Vagina (tissue), 2 donors: ENCODE data around the gene RNF34. TPM values are rescaled to one million over a fixed set of nuclear protein-coding genes. Genes with fewer than 3 reads are reported as not detected.
"Not testable (repeated sequence)": the region's sequence is repeated elsewhere in the genome, so short reads cannot be mapped to it uniquely, and the experiment has no call there.

Experiments used
- DNase-seq, 2 donors: peaks; one replicate each; pipeline ENCODE4 v3.0.0-alpha.2; 2017; ENCODE audit errors: extremely low spot score in 2 of 2
- H3K27ac ChIP-seq: fragments of 200-600 bp; sonication (generic); one replicate; pipeline ENCODE4 v1.5.1; 2019
- H3K27me3 ChIP-seq: fragments of 200-600 bp; sonication (generic); one replicate; pipeline ENCODE4 v1.5.1; 2019
- H3K36me3 ChIP-seq, 2 donors: fragments of 200-600 bp; sonication (generic); one replicate each; pipeline ENCODE4 v1.5.1; 2017 to 2019
- H3K4me1 ChIP-seq: fragments of 200-600 bp; sonication (generic); one replicate; pipeline ENCODE4 v1.5.1; 2019
- H3K4me3 ChIP-seq, 2 donors: fragments of 200-600 bp; sonication (generic); 1 replicate in 1 of 2; 2 replicates in 1 of 2; pipeline ENCODE4 v1.5.1; 2016 to 2019
- H3K9me3 ChIP-seq: fragments of 200-600 bp; sonication (generic); one replicate; pipeline ENCODE4 v1.5.1; 2019
- POLR2A ChIP-seq, 2 donors: fragments of 450-650 bp; IDR thresholded peaks; one replicate each; pipeline ENCODE4 v1.6.1; 2017; ENCODE audit warnings: antibody characterized with exemption in 2 of 2, mild to moderate bottlenecking in 2 of 2, moderate library complexity in 2 of 2
- POLR2AphosphoS5 ChIP-seq, 2 donors: sonication (generic); formaldehyde crosslinking; IDR thresholded peaks; one replicate each; pipeline ENCODE4 v1.9.0; 2017; ENCODE audit warnings: antibody characterized with exemption in 2 of 2, mild to moderate bottlenecking in 2 of 2, low read depth in 1 of 2; ENCODE audit not compliant: insufficient read depth in 1 of 2
- intact Hi-C: fragments of 100-400 bp; cut with DNase I; formaldehyde crosslinking; loops from one replicate; pipeline ENCODE4 v1.15.1; 2023
- total RNA-seq: library from RNA; depleted of rRNA; stranded (reverse); fragments of >200 nt; gene quantifications from one replicate; pipeline ENCODE4 v1.2.3, GENCODE V29; 2016
- TF ChIP-seq, protein P1 (sequence below), 3 experiments: fragments of 450-650 bp in 2 of 3; fragments of 200-600 bp in 1 of 3; sonication (generic) in 1 of 3; IDR thresholded peaks; one replicate each; pipeline ENCODE4 v1.5.1; 2017 to 2019; ENCODE audit warnings: antibody characterized with exemption in 3 of 3, mild to moderate bottlenecking in 2 of 3, moderate library complexity in 2 of 3

Gene RNF34
- total RNA-seq, 1 donor from 2014 or later: 30.2 TPM

- Histone ChIP-seq H3K4me1 (no peaks in the 10 kb centered on the region), H3K9me3 (no peaks in the 10 kb centered on the region), H3K27ac (no peak overlapping the region), H3K4me3 (no peak overlapping the region), H3K36me3 (no peaks in the 10 kb centered on the region), H3K27me3 (no peaks in the 10 kb centered on the region)
- intact Hi-C loops: no loop called here
- TF ChIP-seq POLR2A (IDR thresholded peaks at IDR 0.05) (no peak), POLR2AphosphoS5 (IDR thresholded peaks at IDR 0.05; ENCODE audit: insufficient read depth in 1 of 2, low read depth in 1 of 2) (no peak)
- TF ChIP-seq, protein P1, sequence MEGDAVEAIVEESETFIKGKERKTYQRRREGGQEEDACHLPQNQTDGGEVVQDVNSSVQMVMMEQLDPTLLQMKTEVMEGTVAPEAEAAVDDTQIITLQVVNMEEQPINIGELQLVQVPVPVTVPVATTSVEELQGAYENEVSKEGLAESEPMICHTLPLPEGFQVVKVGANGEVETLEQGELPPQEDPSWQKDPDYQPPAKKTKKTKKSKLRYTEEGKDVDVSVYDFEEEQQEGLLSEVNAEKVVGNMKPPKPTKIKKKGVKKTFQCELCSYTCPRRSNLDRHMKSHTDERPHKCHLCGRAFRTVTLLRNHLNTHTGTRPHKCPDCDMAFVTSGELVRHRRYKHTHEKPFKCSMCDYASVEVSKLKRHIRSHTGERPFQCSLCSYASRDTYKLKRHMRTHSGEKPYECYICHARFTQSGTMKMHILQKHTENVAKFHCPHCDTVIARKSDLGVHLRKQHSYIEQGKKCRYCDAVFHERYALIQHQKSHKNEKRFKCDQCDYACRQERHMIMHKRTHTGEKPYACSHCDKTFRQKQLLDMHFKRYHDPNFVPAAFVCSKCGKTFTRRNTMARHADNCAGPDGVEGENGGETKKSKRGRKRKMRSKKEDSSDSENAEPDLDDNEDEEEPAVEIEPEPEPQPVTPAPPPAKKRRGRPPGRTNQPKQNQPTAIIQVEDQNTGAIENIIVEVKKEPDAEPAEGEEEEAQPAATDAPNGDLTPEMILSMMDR (IDR thresholded peaks at IDR 0.05): no peak
- DNase-seq: no peak
Measured at GRCh38 chr12:121378736-121379135, 21.2 kb upstream of the RNF34 start.

GRCh38 chr12:121379945-121380344, 20.0 kb upstream of the RNF34 start:
- Histone ChIP-seq H3K36me3 (no peaks in the 10 kb centered on the region), H3K4me1 (no peaks in the 10 kb centered on the region), H3K9me3 (no peaks in the 10 kb centered on the region), H3K27me3 (no peaks in the 10 kb centered on the region), H3K27ac (no peak overlapping the region), H3K4me3 (no peak overlapping the region)
- no peak for TF ChIP-seq POLR2AphosphoS5 (IDR thresholded peaks at IDR 0.05; ENCODE audit: insufficient read depth in 1 of 2, low read depth in 1 of 2)
- no peak for TF ChIP-seq POLR2A (IDR thresholded peaks at IDR 0.05)
- TF ChIP-seq, protein P1 (IDR thresholded peaks at IDR 0.05): no peak
- no peak for DNase-seq
- intact Hi-C loops: no loop called here

GRCh38 chr12:121383601-121384021, 16.3 kb upstream of the RNF34 start:
- TF ChIP-seq POLR2AphosphoS5 (IDR thresholded peaks at IDR 0.05; ENCODE audit: insufficient read depth in 1 of 2, low read depth in 1 of 2): no peak
- TF ChIP-seq, protein P1 (IDR thresholded peaks at IDR 0.05): no peak
- no peak for TF ChIP-seq POLR2A (IDR thresholded peaks at IDR 0.05)

GRCh38 chr12:121384891-121385290, 15.0 kb upstream of the RNF34 start:
- H3K4me3 ChIP-seq, H3K27me3 ChIP-seq, DNase-seq, H3K36me3 ChIP-seq, H3K4me1 ChIP-seq, H3K27ac ChIP-seq, H3K9me3 ChIP-seq, intact Hi-C loops: not testable (repeated sequence)

More at GRCh38 chr12:121383601-121384021, 16.3 kb upstream of the RNF34 start:
- H3K4me3 ChIP-seq: no peak overlapping the region
- H3K27ac ChIP-seq: no peak overlapping the region
- intact Hi-C loops: no loop called here
- no peaks in the 10 kb centered on the region for H3K4me1 ChIP-seq
- no peaks in the 10 kb centered on the region for H3K36me3 ChIP-seq
- H3K27me3 ChIP-seq: no peaks in the 10 kb centered on the region
- no peaks in the 10 kb centered on the region for H3K9me3 ChIP-seq
- DNase-seq: no peak

DNA sequence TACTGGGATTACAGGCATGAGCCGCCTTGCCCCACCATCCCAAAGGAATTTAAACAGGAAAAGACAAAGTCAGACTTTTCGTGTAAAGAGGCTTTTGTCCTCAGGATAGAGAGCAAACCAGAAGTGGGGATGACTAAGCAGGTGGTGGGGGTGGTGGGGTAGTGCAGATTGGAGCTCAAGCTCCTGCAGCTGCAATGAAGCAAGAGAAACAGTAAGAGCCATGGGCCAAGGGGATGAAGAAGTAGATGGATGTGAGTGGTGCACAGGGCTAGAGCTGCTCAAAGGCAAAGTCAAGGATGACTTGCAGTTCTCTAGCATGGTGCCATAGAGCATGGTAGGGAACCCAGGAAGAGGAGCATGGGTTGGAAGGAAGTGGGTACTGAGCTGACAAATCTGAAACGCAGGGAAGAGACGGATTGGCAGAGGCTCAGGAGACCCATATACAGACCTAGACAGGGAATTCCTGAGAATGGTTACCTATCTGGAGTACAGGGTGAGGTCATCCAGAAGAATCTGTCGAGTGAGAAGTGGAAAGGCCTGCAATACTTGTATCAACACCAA, 11.4 kb upstream of the RNF34 start:
- no peak for DNase-seq
- Histone ChIP-seq H3K4me1 (no peaks in the 10 kb centered on the region), H3K9me3 (no peaks in the 10 kb centered on the region), H3K27ac (no peak overlapping the region), H3K36me3 (no peaks in the 10 kb centered on the region), H3K4me3 (no peak overlapping the region), H3K27me3 (no peaks in the 10 kb centered on the region)
- TF ChIP-seq POLR2A (IDR thresholded peaks at IDR 0.05): no peak
- no peak for TF ChIP-seq POLR2AphosphoS5 (IDR thresholded peaks at IDR 0.05; ENCODE audit: insufficient read depth in 1 of 2, low read depth in 1 of 2)
- TF ChIP-seq, protein P1 (IDR thresholded peaks at IDR 0.05): no peak
- intact Hi-C loops: no loop called here
